OCI-LY3 (cell line): ENCODE measurements around the gene BNIP2.
A peak's percentile ranks its signal among the peaks of the same experiment; 100 is the strongest.
"Not testable (repeated sequence)": the region's sequence is repeated elsewhere in the genome, so short reads cannot be mapped to it uniquely, and the experiment has no call there.

Experiments
- H2AFZ ChIP-seq: fragments of 200-600, 300-600 bp; shearing (Covaris generic); 2 replicates; pipeline ENCODE4 v1.6.0; 2014; ENCODE audit warnings: antibody characterized with exemption, low read depth, low read length
- H3K27ac ChIP-seq: fragments of 200-600, 300-600 bp; sonication (generic); 2 replicates; pipeline ENCODE4 v1.5.1; 2014; ENCODE audit warnings: mild to moderate bottlenecking, low read length, moderate library complexity, mixed read lengths
- H3K27me3 ChIP-seq: fragments of 200-600, 300-600 bp; sonication (generic); 2 replicates; pipeline ENCODE4 v1.6.1; 2014; ENCODE audit warnings: low read depth, low read length, mixed read lengths
- H3K36me3 ChIP-seq: fragments of 200-600, 300-600 bp; sonication (generic); replicated peaks from 2 replicates; pipeline ENCODE3; 2014; ENCODE audit warnings: low read depth, low read length, mixed read lengths
- H3K4me1 ChIP-seq: fragments of 300-600, 200-600 bp; sonication (generic); 2 replicates; pipeline ENCODE4 v1.6.1; 2014; ENCODE audit warnings: low read length, mixed read lengths
- H3K4me2 ChIP-seq: fragments of 200-600, 300-600 bp; sonication (generic); 2 replicates; pipeline ENCODE4 v1.6.1; 2014; ENCODE audit warnings: low read length, mixed read lengths
- H3K4me3 ChIP-seq: fragments of 300-600, 200-600 bp; sonication (generic); 2 replicates; pipeline ENCODE4 v1.5.1; 2014; ENCODE audit warnings: antibody characterized with exemption, mild to moderate bottlenecking, low read length, moderate library complexity
- H3K79me2 ChIP-seq: fragments of 300-600, 200-600 bp; shearing (Covaris generic); 2 replicates; pipeline ENCODE4 v1.6.1; 2014; ENCODE audit warnings: mild to moderate bottlenecking, low read length, mixed read lengths
- H3K9ac ChIP-seq: fragments of 300-600, 200-600 bp; shearing (Covaris generic); 2 replicates; pipeline ENCODE4 v1.6.0; 2014; ENCODE audit warnings: mild to moderate bottlenecking, low read length, moderate library complexity
- H3K9me3 ChIP-seq: fragments of 200-600, 300-600 bp; shearing (Covaris generic); 2 replicates; pipeline ENCODE4 v1.6.1; 2014; ENCODE audit warnings: low read length, mixed read lengths; ENCODE audit not compliant: insufficient read depth
- H4K20me1 ChIP-seq: fragments of 200-600, 300-600 bp; sonication (generic); 2 replicates; pipeline ENCODE4 v1.6.1; 2016; ENCODE audit warnings: low read length, mixed read lengths; ENCODE audit not compliant: insufficient read depth
- CTCF ChIP-seq: fragments of 200-600, 300-600 bp; sonication (generic); IDR thresholded peaks from 2 replicates; pipeline ENCODE4 v1.5.1; 2014; ENCODE audit warnings: antibody characterized with exemption, low read length, low read depth
- EZH2phosphoT487 ChIP-seq: fragments of 200-600 bp; shearing (Covaris generic); IDR thresholded peaks from 2 replicates; pipeline ENCODE4 v1.6.1; 2018; ENCODE audit warnings: antibody characterized with exemption, mixed run types, low read depth

The BNIP2 gene

GRCh38 chr15:59642351-59642750, 46.8 kb downstream of the BNIP2 start:
- peaks cover 47% of the 10 kb centered on the region for H3K36me3 ChIP-seq
- H3K4me2 ChIP-seq: no peak overlapping the region
- no peak overlapping the region for H2AFZ ChIP-seq
- H3K27ac ChIP-seq: no peak overlapping the region
- H3K9me3 ChIP-seq: no peaks in the 10 kb centered on the region
- H3K27me3 ChIP-seq: no peaks in the 10 kb centered on the region
- peaks cover 9% of the 10 kb centered on the region; the same call in 1 of the 2 replicates for H3K4me1 ChIP-seq
- H3K79me2 ChIP-seq: peaks cover 6% of the 10 kb centered on the region; the same call in 1 of the 2 replicates
- TF ChIP-seq CTCF (peak; percentile 37), EZH2phosphoT487 (no peak)
- H4K20me1 ChIP-seq: no peaks in the 10 kb centered on the region
- no peak overlapping the region for H3K9ac ChIP-seq
- no peak overlapping the region for H3K4me3 ChIP-seq

GRCh38 chr15:59637507-59637906, 51.6 kb downstream of the BNIP2 start:
- TF ChIP-seq CTCF: peak; percentile 18
- not testable (repeated sequence) for H3K79me2 ChIP-seq, H3K27me3 ChIP-seq, H3K4me2 ChIP-seq, H3K27ac ChIP-seq, H3K9me3 ChIP-seq, H3K9ac ChIP-seq, H3K4me1 ChIP-seq, H4K20me1 ChIP-seq, H2AFZ ChIP-seq, H3K4me3 ChIP-seq
- peaks cover 32% of the 10 kb centered on the region for H3K36me3 ChIP-seq

- H3K36me3 ChIP-seq: peaks cover 23% of the 10 kb centered on the region
- no peaks in the 10 kb centered on the region for H3K79me2 ChIP-seq
- H4K20me1 ChIP-seq: no peaks in the 10 kb centered on the region
- no peaks in the 10 kb centered on the region for H3K27me3 ChIP-seq
- no peak overlapping the region for H3K4me2 ChIP-seq
- H3K9me3 ChIP-seq: no peaks in the 10 kb centered on the region
- H3K4me1 ChIP-seq: peaks cover 9% of the 10 kb centered on the region; the same call in 1 of the 2 replicates
- no peak overlapping the region for H3K9ac ChIP-seq
- H3K4me3 ChIP-seq: no peak overlapping the region
- no peak overlapping the region for H2AFZ ChIP-seq
- H3K27ac ChIP-seq: no peak overlapping the region
- no peak for TF ChIP-seq EZH2phosphoT487
- no peak for TF ChIP-seq CTCF
Observed at GRCh38 chr15:59636184-59636583, 52.9 kb downstream of the BNIP2 start.

- TF ChIP-seq EZH2phosphoT487 (no peak), CTCF (peak; percentile 19)
- Histone ChIP-seq H3K4me1 (no peaks in the 10 kb centered on the region; the same call in 1 of the 2 replicates), H3K4me3 (no peak overlapping the region), H3K79me2 (no peaks in the 10 kb centered on the region), H2AFZ (no peak overlapping the region), H3K4me2 (no peak overlapping the region), H3K27ac (no peak overlapping the region), H3K27me3 (no peaks in the 10 kb centered on the region), H3K9me3 (no peaks in the 10 kb centered on the region), H3K36me3 (peaks cover 4% of the 10 kb centered on the region), H4K20me1 (no peaks in the 10 kb centered on the region), H3K9ac (no peak overlapping the region)
Observed at GRCh38 chr15:59632714-59633113, 56.4 kb downstream of the BNIP2 start.
